NCI-H1092 treated with DMSO at 0.1 percent for 48 hours (cell line): ENCODE measurements around the gene KCNK15.

Experiments
- DNase-seq: peaks from one replicate; lab custom pipeline; 2025; lab: John Stamatoyannopoulos, UW

KCNK15 gene

DNA sequence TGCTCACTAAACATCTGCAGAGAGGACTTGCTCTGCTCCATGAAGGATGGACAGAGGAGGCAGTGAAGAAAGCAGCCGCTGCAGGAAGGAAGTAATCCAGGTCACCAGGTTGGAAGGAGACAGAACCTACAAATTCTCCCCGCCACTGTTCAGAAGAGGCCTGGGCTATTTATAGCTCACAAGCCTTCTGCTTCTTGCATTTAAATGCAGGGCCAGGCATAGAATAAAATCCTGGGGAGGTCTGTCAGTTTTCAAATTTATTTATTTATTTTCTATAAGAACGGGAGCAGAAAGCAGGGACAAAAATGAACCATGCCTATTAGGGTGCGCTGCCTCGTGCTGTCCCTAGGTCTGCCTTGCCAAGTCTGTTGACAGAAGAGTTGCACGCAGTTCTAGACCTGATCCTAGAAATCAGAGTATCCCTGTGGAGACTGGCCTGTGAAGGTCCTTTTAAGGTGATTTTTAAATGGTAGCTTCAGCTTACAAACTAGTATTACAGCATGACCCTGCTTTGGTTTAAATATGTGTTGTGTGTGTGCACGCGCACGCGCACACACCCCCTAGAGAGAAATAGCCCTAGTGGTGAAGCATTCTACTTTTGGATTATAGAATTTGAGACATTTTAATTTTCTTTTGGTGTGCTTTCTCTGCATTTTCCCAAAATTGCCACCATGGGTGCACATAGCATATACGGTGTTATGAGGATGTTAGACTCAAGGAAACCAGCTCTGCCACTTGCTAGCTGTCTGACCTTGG lies 45.2 kb downstream of the KCNK15 start:
- no peak for DNase-seq

DNA sequence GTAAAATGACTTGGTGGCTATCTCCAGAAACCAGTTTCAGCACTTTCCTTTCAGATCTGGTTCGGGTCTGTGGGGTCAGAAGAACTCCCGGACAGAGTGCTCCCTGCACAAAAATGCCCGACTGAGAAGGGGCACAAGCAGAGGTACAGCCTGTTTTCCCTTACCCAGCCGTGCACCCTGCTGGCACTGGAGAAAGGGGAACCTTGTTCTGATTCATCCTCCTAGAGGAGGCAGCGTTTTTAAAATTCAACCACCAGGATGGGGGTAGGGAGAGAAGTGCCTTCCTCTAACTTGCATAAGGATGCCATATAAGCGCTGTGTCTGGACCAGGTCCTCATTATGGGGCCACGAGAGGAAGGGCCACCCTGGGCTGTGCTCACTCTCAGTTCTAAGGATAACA lies 47.1 kb downstream of the KCNK15 start:
- DNase-seq, result no peak

- no peak for DNase-seq
These were observed 50.2 kb downstream of the KCNK15 start for GRCh38 chr20:44795836-44796235.

DNA sequence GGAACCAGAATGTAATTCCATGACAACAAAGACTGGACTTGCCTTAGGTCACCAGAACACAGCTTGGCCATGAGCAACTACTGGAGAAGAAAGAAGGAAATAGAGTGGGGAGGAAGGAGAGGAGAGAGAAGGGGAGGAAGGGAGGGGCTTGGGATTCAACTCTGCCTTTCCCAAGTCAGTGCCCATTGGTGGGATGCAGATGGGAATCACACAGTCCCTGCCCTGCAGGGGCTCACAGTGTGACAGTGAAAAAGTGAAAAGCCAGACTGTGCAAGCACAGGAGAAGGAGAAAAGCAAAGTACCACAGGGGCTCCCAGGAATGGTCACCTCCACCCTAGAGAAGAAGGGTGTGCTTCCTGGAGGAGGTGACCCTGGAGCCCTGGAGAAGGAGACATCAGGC lies 50.6 kb downstream of the KCNK15 start:
- no peak for DNase-seq

- DNase-seq, result no peak
These were observed 51.2 kb downstream of the KCNK15 start for GRCh38 chr20:44796758-44797457.

- no peak for DNase-seq
These were observed 54.0 kb downstream of the KCNK15 start for GRCh38 chr20:44799691-44800090.

GRCh38 chr20:44800391-44801046 lies 54.9 kb downstream of the KCNK15 start:
- no peak for DNase-seq
